NCI-H2029 treated with DMSO at 0.1 percent for 48 hours (cell line): ENCODE results near the gene KRTAP3-3.
A peak's percentile ranks its signal among the peaks of the same experiment; 100 is the strongest.
"Not testable (repeated sequence)": the region's sequence is repeated elsewhere in the genome, so short reads cannot be mapped to it uniquely, and the experiment has no call there.

Source experiments
- DNase-seq: peaks from one replicate; lab custom pipeline; 2025; lab: John Stamatoyannopoulos, UW

KRTAP3-3 gene

DNA sequence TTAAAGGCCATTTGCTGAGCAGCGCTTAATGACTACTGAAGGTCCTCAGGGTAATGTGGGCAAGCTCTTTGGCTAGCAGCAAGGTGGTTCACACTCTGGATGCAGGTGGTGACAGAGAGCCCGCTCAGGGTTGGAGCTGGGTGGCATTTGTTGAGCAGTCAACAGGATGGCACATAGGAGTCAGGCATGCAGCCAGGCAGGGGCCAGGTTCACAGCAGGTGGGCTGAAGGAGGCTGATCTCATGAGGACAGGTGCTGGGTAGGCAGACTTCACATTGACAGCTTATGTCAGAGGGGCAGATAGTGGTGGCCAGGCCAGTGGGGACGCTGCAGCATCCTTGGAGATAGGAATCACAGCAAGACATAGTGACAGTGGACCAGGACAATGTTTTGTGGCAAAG, 10.4 kb upstream of the KRTAP3-3 start:
- DNase-seq = peak; percentile 29

DNA sequence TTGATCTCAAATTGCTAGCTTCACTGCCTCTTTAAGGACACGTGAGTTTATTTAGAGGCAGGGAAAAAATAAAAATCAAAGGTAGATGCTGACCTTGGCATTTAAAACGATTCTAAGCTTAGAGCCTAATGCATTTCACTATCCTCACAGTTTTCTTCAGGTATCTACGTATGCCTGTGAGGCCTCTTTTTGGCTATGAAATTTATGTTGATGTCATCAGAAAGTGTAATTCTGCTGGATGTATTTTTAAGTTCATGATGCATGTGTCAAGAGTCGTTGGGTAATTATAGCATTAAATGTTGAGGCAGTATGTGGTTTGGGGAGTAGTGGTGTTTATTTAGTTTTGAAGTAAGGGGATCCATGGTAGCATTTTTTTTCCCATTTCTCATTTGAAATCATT, 10.0 kb upstream of the KRTAP3-3 start:
- no peak for DNase-seq

DNA sequence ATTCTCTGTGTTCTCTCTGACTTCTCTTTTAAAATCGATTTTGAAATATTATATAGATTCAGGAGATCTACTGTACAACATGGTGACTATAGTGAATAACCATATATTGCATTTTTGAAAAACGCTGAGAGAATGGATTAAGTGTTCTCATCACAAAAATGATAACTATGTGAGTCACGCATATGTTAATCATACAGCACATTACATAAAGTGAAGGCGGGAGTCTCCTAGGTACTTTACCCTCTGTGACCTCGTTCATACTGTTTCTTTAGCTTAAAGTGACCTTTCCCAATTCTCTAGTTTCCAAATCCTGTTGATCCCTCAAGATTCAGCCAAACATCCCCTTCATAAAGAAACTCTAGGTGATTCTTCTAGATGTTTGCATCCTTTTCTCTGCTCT, 8.8 kb upstream of the KRTAP3-3 start:
- DNase-seq = no peak

DNA sequence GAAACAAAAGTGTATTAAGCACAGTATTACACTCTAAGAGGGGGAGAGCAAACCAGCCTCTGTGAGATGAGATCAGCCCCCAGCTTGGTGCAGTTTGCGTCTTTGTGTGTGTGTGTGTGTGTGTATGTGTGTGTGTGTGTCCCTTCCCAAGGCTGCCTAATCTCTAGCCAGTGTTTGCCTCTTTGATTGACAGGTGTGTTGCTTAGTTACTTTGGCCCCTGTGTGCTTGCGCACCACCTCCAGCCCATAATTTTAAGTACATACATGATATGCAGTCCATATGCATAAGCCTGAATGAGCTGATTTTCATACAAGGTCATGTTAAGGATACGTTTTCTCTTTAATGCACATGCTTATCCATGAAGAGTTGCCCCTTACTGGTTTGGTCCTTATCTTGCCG, 7.8 kb upstream of the KRTAP3-3 start:
- DNase-seq = no peak

DNA sequence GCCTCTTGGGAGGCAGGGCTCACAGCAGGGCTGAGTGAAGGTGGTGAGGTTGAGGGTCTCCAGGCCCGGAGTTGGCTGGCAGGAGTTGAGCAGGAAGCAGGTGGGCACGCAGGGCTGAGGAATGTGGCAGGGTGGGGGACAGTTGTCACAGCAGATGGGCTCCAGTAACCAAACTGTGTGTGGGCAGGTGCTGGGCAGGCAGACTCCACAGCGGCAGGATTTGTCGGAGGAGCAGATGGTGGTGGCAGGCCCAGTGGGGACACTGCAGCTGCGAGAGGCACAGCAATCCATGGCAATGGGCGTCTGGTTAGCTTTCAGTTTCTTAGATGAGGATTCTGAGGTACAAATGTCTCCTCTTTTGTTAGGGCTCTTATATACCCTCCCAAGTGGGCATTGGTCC, 5.6 kb upstream of the KRTAP3-3 start, which contains the start of gene KRTAP3-2:
KRTAP3-2 (minus strand) TSS at position 344 of the 400 bp plus-strand sequence; CDS start at position 291, 53 bp downstream.
- DNase-seq = not testable (repeated sequence)

DNA sequence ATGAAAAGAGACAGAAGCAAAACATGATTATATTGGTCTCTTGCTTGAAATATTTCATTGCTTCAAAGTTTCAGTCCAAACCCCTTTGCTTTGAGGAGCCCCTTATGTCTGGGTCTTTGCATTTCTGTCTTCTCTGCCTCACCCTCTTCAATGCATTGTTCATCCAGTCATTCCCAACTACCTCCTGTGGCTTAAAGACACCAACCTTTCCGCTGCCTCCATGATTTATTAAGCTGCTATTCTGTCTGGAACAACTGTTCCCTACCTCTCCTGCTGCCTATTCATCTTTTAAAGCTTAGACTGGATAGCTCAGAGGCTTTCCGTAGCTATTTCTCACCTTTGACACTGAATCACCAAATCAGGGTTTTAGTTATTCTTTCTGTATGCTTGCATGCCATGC, 3.4 kb upstream of the KRTAP3-3 start:
- no peak for DNase-seq

DNA sequence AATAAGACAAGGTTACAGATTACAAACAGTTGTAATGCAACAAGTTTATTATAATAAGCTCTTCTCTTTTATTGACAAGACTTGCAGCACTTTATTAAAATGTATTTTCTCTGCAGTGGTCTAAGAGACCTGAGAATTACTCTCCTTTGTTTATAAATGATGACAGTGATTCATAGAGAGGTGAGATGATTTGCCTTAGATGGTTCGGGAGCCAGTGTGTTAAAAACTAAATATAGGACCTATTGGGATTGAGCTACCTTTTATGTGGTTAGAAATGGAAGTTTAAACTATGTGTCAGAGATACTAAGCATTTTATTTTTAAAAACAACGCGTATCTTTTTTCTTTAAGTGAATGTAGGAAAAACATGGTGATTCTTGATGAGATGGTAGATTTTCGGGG, 2.9 kb upstream of the KRTAP3-3 start:
- DNase-seq = no peak

DNA sequence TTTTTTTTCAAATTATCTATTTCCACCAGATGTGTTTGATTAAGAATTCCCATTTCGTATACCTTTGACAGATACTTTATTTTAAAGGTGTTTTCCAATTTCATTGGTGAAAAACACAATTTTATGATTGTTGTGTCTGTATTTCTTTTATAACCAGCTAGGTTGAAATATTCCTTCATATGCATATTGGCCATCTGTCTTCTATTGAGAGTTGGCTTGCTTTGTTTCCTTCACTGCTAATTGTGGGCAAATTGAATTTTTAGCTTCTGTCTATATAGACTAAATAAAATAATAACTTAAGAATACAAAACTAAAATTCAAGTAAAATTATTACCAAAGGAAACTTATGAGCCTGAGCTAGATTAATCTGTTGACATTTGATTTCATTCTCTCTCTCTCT, 1.2 kb upstream of the KRTAP3-3 start:
- DNase-seq = no peak

DNA sequence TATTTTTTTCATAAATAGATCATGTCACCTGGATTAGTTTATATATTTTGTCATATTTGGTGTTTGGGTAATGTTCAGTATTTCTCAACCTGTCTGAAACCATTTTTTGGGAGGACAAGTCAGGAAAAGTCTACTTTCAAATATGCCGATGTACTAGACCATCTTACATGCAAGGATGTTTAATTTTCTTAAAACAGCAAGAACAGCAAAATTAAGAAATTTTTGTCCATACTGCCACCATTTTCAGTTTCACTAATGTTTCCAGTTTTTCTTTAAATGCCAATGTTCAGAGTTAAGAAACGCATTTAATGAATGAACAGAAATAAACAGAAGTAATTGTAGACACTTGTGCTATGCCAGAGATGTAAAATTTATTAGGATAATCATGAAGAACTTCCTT, 880 bp downstream of the KRTAP3-3 start:
- DNase-seq = no peak

DNA sequence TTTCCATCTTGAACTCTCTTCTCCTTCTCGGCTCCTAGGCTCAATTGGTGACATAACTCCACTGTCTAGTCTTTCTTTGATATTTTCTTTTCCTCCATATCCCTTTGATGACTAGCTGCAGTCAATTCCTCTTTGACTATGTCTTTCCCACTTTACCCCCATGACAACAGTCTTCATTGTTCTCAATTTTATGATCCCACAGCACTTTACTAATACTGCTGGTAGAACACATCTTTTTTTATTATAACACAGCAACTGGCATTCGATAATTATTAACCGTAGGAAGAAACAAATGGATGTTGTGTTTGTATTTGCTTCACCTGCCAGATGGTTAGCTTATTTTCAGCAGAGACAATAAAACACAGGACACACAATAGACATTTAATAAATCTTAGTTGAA, 1.3 kb downstream of the KRTAP3-3 start:
- DNase-seq = no peak

DNA sequence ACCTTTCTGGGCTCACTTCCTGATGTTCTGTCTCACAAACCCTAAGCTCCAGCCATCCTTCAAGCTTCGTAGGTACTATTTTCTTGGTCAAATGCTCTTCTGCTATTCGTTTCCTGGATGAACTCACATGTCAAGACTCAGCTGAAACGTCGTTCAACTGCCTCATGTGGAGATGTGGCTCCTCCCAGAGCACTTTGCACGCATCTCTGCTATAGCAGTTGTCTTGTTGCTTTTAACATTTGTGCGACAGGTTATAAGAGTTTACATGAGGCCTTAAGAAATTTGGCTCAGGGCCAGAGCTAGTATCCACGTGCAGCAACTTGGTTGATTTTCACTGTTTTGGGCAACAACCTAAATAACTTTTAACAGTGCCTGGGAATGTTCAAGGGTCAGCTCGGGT, 7.0 kb downstream of the KRTAP3-3 start:
- DNase-seq = no peak

DNA sequence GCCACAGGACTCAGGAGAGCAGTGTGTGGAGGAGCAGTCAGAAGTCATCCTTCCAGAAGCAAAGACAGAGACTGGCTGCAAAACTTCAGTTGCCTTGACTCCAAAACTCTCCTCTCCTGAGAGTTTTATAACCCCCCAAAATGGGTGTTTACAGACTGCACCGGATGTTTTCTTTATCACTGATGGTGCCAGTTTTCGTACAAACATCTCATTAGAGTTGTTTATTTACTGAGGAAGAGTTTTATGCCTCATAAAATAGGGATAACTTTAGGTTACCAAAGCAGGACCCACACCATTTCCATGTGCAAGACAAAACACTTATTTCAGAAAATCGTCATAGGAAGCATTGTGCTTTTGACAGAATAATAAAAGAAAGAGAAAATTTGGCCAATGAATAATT, 9.7 kb downstream of the KRTAP3-3 start, which contains the start of gene KRT40:
KRT40 (minus strand) TSS at position 101 of the 400 bp plus-strand sequence; CDS start at position 48, 53 bp downstream.
- no peak for DNase-seq

DNA sequence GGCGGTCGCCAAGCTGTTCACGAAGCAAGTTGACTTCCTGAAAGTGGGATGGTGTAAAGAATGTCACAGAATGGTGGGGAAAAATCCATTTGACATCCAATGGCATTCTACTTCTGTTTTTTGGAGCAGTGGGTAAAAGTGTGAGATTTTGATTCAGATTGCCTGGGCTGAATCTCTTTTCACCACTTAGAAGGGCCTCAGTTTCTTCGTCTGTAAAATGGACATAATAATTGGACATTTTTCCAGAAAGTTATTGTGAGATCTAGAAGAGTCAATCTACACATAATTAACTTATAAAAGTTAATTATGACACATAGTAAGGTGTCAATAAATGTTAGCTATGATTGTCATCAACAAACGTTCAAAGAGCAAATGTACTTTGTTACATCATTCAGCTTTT, 12.8 kb downstream of the KRTAP3-3 start:
- DNase-seq = no peak

DNA sequence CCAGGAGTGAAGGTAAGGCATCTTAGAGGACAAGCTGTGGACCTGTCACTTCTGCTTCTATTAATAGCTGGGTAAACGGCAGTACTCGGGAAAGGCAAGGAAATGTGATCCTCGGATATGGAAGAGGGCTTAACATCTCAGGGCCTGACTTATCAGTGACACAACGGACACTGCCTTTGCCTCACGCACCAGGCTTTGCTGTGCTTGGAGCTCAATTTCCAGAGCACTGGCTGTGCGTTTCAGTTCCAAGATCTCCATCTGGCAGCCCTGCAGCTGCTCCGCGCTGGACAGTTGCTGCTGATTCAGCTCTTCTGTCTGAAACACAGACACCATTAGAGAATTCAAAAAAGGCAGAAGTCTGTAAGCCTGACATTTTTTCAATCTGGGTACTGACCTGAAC, 13.4 kb downstream of the KRTAP3-3 start:
- DNase-seq = no peak

DNA sequence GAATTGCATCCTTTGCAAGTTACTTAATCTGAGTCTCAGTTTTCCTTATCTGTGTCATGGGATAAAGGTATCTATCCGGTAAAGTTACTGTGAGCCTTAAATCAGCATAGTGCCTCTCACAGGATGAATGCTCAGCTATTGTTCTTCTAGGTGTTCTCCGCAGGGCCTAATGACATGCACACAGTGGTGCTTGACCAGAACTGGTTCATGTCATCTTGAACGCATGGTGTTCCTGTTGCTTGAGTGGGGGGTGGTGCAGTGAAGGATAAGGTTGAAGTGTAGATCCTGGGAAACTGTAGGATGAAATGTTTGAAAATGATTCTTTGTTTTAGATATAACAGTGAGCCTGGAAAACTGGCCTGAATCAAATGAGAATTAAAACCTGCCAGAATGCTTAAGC, 13.8 kb downstream of the KRTAP3-3 start:
- DNase-seq = no peak

DNA sequence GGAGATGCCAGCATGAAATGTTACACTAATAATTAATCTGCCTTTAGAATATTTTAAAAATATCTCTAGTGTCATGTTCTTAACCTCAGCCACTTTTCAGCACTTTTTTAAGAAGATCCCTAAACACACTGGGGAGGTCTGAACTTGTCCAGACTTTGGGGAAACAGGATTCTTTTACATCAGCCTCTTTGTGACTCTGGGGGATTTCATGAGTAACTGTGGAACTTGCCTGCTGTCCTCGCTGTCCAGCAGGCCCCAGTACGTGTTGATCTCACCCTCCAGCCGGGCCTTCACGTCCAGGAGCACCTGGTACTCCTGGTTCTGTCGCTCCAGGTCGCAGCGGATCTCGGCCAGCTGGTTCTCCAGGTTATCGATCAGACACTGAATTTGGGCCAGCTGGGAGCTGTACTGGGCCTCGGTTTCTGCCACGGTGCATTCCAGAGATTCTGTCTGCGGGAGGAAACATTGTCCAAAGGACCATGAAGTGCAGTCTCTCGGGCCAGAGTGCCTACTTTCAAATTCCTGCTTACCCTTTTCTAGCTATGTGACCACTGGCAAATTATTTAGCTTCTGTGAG, 15.3 kb downstream of the KRTAP3-3 start:
- DNase-seq = no peak

DNA sequence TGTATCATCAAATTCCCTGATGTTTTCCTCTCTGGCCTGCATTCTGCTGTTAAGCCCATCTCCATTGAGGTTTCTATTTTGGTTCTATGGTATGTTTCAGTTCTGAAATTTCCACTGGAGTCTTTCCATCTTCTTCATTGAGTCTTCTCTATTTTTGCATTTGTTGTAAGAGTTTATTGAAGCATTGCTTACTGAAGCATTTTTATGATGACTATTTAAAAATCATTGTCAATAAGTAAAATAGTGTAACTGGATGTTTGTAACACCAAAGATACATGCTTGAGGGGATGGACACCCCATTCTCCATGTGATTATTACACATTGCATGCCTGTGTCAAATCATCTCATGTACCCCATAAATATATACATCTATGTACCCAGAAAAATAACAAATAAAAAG, 18.4 kb downstream of the KRTAP3-3 start:
- no peak for DNase-seq

DNA sequence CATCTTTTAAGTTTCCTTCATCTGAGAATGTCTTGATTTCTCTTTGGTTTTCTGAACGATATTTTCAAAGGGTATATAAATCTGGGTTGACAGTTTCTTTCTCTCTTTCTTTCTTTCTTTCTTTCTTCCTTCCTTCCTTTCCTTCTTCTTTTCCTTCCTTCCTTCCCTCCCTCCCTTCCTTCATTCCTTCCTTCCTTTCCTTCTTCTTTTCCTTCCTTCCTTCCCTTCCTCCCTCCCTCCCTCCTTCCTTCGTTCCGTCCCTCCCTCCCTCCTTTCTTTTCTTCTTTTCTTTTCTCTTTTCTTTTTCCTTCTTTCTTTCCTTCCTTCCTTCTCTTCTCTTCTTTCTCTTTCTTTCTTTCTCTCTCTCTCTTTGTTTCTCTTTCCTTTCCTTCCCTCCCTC, 19.6 kb downstream of the KRTAP3-3 start:
- DNase-seq = no peak

DNA sequence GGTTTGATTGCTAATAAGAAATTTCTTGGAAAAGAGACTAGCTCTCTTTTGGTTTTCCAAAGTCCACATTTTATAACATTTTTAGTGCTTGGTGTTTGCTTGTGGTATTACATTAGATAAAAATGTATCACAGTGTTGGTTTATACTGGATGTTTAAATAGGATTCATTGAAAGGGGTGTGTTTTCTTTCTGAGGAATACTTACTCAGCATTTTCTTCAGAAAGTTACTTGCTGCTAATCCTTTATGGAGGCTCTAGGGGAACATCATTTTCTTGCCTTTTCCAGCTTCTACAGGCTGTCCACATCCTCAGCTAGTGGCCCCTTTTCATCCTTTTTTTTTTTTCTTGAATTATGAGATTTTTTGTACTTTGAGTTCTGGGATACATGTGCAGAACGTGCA, 26.4 kb downstream of the KRTAP3-3 start:
- no peak for DNase-seq

DNA sequence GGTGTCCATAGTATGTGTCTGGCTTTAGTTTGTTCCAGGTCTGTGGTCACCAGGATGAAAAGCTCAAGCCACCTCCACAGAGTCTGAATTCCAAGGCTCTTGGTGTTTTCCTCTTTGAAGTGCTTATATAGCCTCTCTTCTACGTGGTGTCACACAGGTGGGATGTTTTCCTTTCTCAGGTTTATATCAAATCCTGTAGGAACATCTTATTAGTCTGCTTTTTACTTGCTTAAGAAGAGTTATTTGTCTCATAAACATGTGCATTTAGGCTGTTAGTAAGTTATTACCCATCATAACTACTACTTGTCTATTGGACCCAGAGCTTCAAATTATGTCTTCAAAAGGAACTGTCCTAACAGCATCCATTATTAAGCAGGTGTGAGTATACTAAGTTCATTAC, 27.1 kb downstream of the KRTAP3-3 start, which contains the start of gene KRT39:
KRT39 (minus strand) TSS at position 101 of the 400 bp plus-strand sequence; CDS start at position 9, 92 bp downstream.
- no peak for DNase-seq

DNA sequence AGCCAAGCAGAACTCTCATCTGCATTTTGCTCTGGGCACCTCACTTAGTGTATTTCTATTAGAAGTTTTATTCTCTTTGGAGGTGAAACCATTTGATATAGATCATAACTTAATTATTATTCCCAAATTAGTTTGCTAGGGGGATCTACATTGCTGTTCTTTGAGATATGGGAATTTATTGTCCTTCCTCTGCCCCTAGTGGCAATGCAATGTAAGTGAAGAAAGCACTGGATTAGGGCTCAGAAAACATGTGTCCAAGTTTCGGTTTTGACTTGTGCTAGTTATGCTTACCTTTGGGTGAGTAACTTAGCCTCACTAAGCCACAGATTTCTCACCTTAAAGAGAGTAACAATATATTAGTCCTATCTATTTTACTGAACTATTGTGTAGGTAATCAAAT, 30.1 kb downstream of the KRTAP3-3 start:
- DNase-seq = no peak

DNA sequence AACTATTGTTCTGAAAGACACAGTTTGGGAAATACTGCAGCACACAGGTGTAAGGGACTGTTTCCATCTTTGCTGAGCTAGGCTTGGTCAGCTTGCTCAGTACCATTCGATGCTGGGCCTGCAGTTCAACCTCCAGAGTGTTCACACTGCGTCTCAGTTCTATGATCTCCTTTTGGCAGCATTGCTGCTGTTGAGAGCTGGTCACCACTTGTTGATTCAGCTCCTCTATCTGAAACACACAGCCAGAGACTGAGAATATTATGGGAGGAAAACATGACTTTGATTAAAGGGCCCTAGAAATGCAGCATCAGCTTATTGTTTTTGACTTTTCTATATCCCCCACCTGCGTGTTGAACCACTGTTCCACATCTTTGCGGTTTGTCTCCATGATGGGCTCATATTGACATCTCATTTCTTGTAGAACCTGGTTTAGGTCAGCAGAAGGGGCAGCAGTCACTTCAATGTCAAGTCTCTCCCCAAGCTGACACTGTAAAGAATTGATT, 31.9 kb downstream of the KRTAP3-3 start:
- DNase-seq = no peak

DNA sequence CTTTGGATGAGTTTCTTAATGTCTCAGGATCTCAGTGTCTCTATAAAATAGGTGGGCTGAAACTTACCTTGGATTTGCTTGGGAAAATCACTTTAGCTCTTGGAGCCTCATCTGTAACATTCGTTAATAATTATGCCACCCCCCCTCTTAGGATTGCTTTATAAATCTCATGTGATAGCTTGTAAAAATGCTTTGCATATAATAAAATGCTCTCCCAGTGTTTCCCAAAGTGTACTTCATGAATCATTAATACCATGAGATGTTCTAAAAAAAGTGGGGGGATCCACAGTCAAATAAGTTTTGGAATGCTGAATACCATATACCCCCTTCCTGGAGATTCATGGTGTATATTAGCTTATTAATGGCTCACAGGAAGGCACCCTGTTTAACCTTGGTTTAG, 32.4 kb downstream of the KRTAP3-3 start:
- DNase-seq = no peak

DNA sequence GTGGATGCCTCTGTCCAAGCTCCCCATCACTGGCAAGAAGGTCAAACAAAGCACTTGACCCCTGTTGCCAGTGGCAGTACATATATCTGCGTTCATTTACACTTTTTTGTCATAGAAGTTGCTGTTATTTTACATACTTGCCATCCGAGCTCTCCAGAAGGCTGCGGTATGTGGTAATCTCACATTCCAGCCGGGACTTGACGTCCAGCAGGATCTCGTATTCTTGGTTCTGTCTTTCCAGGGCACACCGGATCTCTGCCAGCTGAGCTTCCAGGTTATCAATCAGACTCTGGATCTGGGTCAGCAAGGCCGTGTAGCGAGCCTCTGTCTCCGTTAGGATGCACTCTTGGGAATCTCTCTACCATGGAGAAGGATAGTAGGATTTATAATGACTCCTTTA, 33.8 kb downstream of the KRTAP3-3 start:
- DNase-seq = no peak
